WERI-Rb-1 (cell line): ENCODE data around the gene NECTIN1.
A peak's percentile ranks its signal among the peaks of the same experiment; 100 is the strongest.

Experiments used
- DNase-seq: peaks from one replicate; pipeline ENCODE4 v3.0.0-alpha.2; 2020
- H3K27ac ChIP-seq: fragments of 250-450 bp; sonication (Bioruptor Pico); 2 replicates; pipeline ENCODE4 v1.5.1; 2020; ENCODE audit warnings: mild to moderate bottlenecking, moderate library complexity
- H3K27me3 ChIP-seq: fragments of 250-450 bp; sonication (Bioruptor Pico); 2 replicates; pipeline ENCODE4 v1.5.1; 2021; ENCODE audit warnings: mild to moderate bottlenecking, low read depth, moderate library complexity; ENCODE audit not compliant: insufficient read depth, severe bottlenecking
- H3K36me3 ChIP-seq: fragments of 250-450 bp; sonication (Bioruptor Pico); 2 replicates; pipeline ENCODE4 v1.5.1; 2020; ENCODE audit warnings: mild to moderate bottlenecking, moderate library complexity
- H3K4me3 ChIP-seq: 2 replicates; pipeline ENCODE4 v1.5.1; 2011; ENCODE audit warnings: low read depth, mild to moderate bottlenecking, control low read depth, low read length
- H3K9me3 ChIP-seq: fragments of 250-450 bp; sonication (Bioruptor Pico); 2 replicates; pipeline ENCODE4 v1.5.1; 2021; ENCODE audit warnings: mild to moderate bottlenecking, moderate library complexity; ENCODE audit not compliant: severe bottlenecking
- CTCF ChIP-seq: IDR thresholded peaks from 2 replicates; pipeline ENCODE4 v1.5.1; 2011; ENCODE audit warnings: low read depth, mild to moderate bottlenecking, control low read depth, inconsistent platforms, low read length

Gene NECTIN1

DNA sequence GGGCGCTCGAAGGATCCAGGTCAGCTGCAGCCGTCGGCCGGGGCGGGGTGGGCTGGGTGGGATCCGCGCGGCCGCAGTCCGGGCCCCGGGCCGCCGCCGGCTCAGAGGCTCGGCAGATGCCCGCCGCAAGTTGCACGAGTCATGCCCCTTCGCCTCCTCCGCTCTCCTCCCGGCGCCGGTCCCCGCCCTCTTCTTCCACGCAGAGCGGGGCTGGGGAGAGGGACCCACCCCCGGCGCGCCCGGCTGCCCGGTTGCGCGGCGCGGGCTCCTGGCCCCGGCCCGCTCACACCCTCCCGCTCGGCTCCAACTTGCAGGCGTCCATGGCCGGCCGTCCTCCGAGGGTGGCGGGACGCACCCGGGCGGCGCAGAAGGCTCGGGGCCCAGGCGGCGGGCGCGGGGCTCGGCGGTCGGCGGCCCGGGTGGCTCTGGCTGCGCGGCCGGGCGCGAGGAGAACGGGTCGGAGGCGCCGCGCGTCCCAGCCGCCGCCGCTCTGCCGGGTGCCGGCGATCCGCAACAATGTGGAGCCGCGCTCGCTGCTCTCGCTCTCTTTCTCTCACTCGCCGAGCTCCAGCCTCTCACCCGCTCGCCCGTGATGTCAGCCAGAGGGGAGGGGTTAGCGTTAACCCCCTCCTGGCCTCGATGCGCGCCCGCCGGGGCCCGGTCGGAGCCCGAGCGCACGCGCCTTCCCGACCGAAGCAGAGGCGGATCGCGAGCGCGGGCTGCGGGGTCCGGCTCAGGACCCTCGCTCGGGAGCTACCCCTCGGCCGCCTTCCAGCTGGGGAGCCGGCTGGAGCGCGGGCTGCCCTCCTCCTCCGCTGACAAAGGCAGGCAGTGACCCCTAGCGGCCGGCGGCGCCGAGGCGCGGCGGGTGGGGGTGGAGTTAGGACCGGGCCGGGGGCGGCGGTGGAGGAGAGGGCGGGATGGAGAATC, at the start of gene NECTIN1:
Gene NECTIN1, minus strand, starts transcription at position 550 of the 930 bp plus-strand sequence. CDS start 647 bp downstream, outside the sequence.
- H3K9me3 ChIP-seq = no peaks in the 10 kb centered on the region
- peak; percentile 75 for TF ChIP-seq CTCF
- H3K27ac ChIP-seq = peak within 1 kb of the TSS; percentile 84
- H3K27me3 ChIP-seq = no peaks in the 10 kb centered on the region
- peak; percentile 92 for DNase-seq
- H3K4me3 ChIP-seq = peak within 1 kb of the TSS; percentile 66
- peaks cover 12% of the 10 kb centered on the region for H3K36me3 ChIP-seq

GRCh38 chr11:119778391-119779194, 49.6 kb upstream of the NECTIN1 start:
- no peaks in the 10 kb centered on the region for H3K9me3 ChIP-seq
- no peak for TF ChIP-seq CTCF
- no peak overlapping the region for H3K4me3 ChIP-seq
- no peaks in the 10 kb centered on the region for H3K36me3 ChIP-seq
- DNase-seq = no peak
- H3K27me3 ChIP-seq = no peaks in the 10 kb centered on the region
- H3K27ac ChIP-seq = no peak overlapping the region

GRCh38 chr11:119777940-119778339, 48.9 kb upstream of the NECTIN1 start:
- DNase-seq = no peak
- Histone ChIP-seq H3K27ac (no peak overlapping the region), H3K9me3 (no peaks in the 10 kb centered on the region), H3K27me3 (no peaks in the 10 kb centered on the region), H3K36me3 (no peaks in the 10 kb centered on the region), H3K4me3 (no peak overlapping the region)
- no peak for TF ChIP-seq CTCF

DNA sequence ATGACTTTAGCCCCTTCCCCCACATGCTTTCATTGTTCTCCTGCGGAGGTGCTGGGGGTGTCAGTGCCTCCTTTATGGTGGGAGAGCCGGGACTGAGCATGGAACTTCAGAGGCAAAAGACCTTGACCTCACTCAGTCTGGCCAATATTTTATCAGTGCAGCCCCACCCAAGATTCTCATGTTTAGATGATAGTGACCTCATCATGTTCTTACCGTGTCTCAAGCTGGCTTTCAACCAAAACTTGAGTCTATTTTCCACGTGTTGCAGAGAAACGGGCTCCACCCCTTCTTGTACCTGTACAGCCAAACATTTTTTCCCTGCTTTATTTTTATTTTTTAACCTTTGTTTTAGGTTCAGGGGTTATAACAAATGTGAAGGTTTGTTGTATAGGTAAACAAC, 47.7 kb upstream of the NECTIN1 start:
- no peak for DNase-seq
- H3K4me3 ChIP-seq = no peak overlapping the region
- no peak for TF ChIP-seq CTCF
- no peaks in the 10 kb centered on the region for H3K36me3 ChIP-seq
- no peaks in the 10 kb centered on the region for H3K27me3 ChIP-seq
- H3K27ac ChIP-seq = no peak overlapping the region
- H3K9me3 ChIP-seq = no peaks in the 10 kb centered on the region

- H3K36me3 ChIP-seq = no peaks in the 10 kb centered on the region
- no peaks in the 10 kb centered on the region for H3K27me3 ChIP-seq
- no peak for DNase-seq
- no peaks in the 10 kb centered on the region for H3K9me3 ChIP-seq
- TF ChIP-seq CTCF = no peak
- H3K4me3 ChIP-seq = no peak overlapping the region
- no peak overlapping the region for H3K27ac ChIP-seq
Measured at GRCh38 chr11:119776031-119776636, 47.1 kb upstream of the NECTIN1 start.
